ENCODE measurements around the gene ZNF547. TPM values are rescaled to one million over a fixed set of nuclear protein-coding genes. Genes with fewer than 3 reads are reported as not detected.

ZNF547 gene
- total and polyA plus RNA-seq, 2 donors (not counting 3 experiments of a cell fraction or from before 2014, with no cell fraction given): 1.9 to 2.7 TPM

GRCh38 chr19:57348136-57348535 lies 15.2 kb upstream of the ZNF547 start:
- ChIA-PET POLR2A (no interaction called here), CTCF (no interaction called here)
- H3K4me2 ChIP-seq (ENCODE audit: insufficient read depth, low read length): no peak overlapping the region
- peaks cover 11% of the 10 kb centered on the region for H3K79me2 ChIP-seq (ENCODE audit: control insufficient read depth, insufficient read depth, low read length)
- no peaks in the 10 kb centered on the region for H4K20me1 ChIP-seq (replicated peaks; ENCODE audit: control insufficient read depth, extremely low read depth, insufficient read depth, low read length)
- DNase-seq (ENCODE audit: low read depth, low spot score) (no peak), FAIRE-seq (no peak)
- H2AFZ ChIP-seq (ENCODE audit: low read depth, low read length): no peak overlapping the region
- H3K9me3 ChIP-seq (replicated peaks; ENCODE audit: control insufficient read depth, insufficient read depth, low read length): no peaks in the 10 kb centered on the region
- no peak overlapping the region for H3K27ac ChIP-seq (ENCODE audit: insufficient read depth, low read depth, low read length)
- TF ChIP-seq CTCF (IDR thresholded peaks at IDR 0.05; ENCODE audit: extremely low read depth in 1 of 2, insufficient read depth in 1 of 2, low read depth in 1 of 2, low read length in 2 of 2) (no peak), MAX (IDR thresholded peaks at IDR 0.05; ENCODE audit: insufficient read depth, insufficient read length) (no peak), POLR2A (IDR thresholded peaks at IDR 0.05; ENCODE audit: low read depth, low read length) (no peak), POLR2AphosphoS5 (IDR thresholded peaks at IDR 0.05; ENCODE audit: insufficient read depth, low read depth, low read length) (no peak), EZH2 (IDR thresholded peaks at IDR 0.05; ENCODE audit: borderline replicate concordance, low read depth, low read length, severe bottlenecking) (no peak), MYC (IDR thresholded peaks at IDR 0.05; ENCODE audit: low read depth, low read length) (no peak)
- BruUV-seq (replicated peaks): no TSS peak
- dilution Hi-C loops (cut with MboI; ENCODE audit: extremely low pct_ligation_motif_present, low sequenced_read_pairs): no loop called here
- H3K4me1 ChIP-seq (ENCODE audit: control insufficient read depth, extremely low read depth, insufficient read depth, low read length): peaks cover 8% of the 10 kb centered on the region
- peaks cover 0 to 3% of the 10 kb centered on the region in 2 experiments for H3K27me3 ChIP-seq (ENCODE audit: control insufficient read depth in 2 of 2, insufficient read depth in 2 of 2, low read length in 2 of 2)
- H3K4me3 ChIP-seq (replicated peaks in 1 of 3; ENCODE audit: insufficient read depth in 1 of 3, low read depth in 1 of 3, low read length in 3 of 3): no peak overlapping the region
- H3K9me1 ChIP-seq (replicated peaks; ENCODE audit: control insufficient read depth, extremely low read depth, insufficient read depth, low read length): no peaks in the 10 kb centered on the region
- intact Hi-C loops (cut with micrococcal nuclease): no loop called here
- no peak overlapping the region for H3K9ac ChIP-seq (replicated peaks; ENCODE audit: extremely low read depth, insufficient read depth, low read length)
- no peaks in the 10 kb centered on the region for H3K36me3 ChIP-seq (ENCODE audit: control insufficient read depth in 2 of 2, extremely low read depth in 1 of 2, insufficient read depth in 2 of 2, low read length in 2 of 2)

All from endothelial cell of umbilical vein (primary cell).